AG04449 (cell line): Measurements from ENCODE around the gene PEX12.
"Not testable (repeated sequence)": the region's sequence is repeated elsewhere in the genome, so short reads cannot be mapped to it uniquely, and the experiment has no call there.

Experiments
- CTCF ChIA-PET: fragments of 350-600 bp; formaldehyde crosslinking; extraction: SDS; loops from one replicate; lab custom pipeline; 2021; ENCODE audit warnings: antibody characterized with exemption; lab: Yijun Ruan, JAX
- POLR2A ChIA-PET: fragments of 400-600, 350-600 bp; formaldehyde crosslinking; extraction: SDS; loops from one replicate; lab custom pipeline; 2020; ENCODE audit warnings: antibody characterized with exemption, inconsistent platforms; lab: Yijun Ruan, JAX
- DNase-seq: peaks from one replicate; pipeline ENCODE4 v3.0.0-alpha.2; 2010; ENCODE audit warnings: low read depth, low spot score
- H3K4me3 ChIP-seq: 2 replicates; pipeline ENCODE4 v1.5.1; 2011; ENCODE audit warnings: low read depth, mild to moderate bottlenecking, control low read depth, low read length
- TF ChIP-seq, protein P1 (sequence below): IDR thresholded peaks from one replicate; pipeline ENCODE4 v1.5.1; 2011; ENCODE audit warnings: mild to moderate bottlenecking, moderate library complexity, low read length, control low read depth, inconsistent platforms; ENCODE audit not compliant: insufficient read depth; ENCODE audit errors: missing control alignments

The PEX12 gene

DNA sequence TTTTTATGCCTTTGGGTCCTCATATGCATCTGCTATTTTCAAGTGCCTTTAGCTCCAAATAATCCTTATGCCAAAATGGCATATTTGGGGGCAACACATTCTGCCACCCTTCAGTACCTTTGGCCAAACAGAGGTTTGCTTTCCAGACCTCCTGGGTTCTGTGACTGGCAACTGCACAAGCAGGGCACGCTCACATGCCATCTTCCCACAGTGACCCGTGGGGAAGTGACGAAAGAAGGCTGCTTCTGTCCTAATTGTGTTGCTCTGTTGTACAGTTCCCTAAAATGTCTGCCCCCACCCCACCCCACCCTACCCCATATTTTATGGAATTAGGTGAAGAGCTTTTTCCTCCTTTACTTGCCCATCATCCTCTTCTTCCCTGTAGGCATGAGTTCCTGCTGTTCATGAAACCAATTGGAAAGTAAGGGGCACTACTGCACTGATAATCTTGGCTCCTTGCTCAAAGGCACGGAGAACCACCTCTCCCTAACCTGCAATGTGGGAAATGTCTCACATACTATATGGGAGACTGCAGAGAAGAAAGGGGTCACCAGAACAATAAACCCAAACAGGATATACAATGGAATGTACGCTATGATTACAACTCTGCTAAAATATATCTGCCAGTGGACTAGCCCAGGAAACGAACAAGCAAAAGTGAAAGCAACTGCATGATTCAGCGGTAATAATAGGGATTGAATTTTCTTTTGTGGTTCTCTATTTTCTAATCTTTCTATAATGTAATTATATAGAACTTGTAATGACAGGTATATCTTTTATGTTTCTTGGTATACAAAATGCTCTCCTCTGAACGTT is 37.6 kb downstream of the PEX12 start:
- TF ChIP-seq, protein P1, sequence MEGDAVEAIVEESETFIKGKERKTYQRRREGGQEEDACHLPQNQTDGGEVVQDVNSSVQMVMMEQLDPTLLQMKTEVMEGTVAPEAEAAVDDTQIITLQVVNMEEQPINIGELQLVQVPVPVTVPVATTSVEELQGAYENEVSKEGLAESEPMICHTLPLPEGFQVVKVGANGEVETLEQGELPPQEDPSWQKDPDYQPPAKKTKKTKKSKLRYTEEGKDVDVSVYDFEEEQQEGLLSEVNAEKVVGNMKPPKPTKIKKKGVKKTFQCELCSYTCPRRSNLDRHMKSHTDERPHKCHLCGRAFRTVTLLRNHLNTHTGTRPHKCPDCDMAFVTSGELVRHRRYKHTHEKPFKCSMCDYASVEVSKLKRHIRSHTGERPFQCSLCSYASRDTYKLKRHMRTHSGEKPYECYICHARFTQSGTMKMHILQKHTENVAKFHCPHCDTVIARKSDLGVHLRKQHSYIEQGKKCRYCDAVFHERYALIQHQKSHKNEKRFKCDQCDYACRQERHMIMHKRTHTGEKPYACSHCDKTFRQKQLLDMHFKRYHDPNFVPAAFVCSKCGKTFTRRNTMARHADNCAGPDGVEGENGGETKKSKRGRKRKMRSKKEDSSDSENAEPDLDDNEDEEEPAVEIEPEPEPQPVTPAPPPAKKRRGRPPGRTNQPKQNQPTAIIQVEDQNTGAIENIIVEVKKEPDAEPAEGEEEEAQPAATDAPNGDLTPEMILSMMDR = no peak
- no peak overlapping the region; the same call in 1 of the 2 replicates for H3K4me3 ChIP-seq
- ChIA-PET CTCF (interaction anchor here (0.6 to 15.0 kb wide), 8 partner anchors 9 to 374 kb away, joined by 3 to 455 read pairs (median 4); no protein-coding TSS in a partner anchor), POLR2A (no interaction called here)
- DNase-seq = no peak

DNA sequence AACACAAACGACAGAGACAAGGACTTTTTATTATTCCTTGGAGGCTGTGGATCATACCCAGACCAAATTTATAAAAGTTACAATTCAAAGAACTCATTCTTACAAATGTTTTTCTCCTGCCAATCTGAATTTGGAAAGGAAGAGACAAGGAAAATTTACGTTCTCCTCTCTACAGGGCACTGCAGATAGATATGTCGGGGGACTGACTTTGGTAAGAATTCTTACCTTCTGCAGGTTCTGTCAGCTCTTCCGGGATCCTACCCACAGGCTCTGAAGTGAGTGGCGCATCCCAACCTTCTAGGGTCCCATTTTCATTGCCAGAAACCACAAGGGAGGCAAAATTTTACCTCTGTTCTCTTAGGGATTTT is 38.7 kb downstream of the PEX12 start:
- no peak overlapping the region for H3K4me3 ChIP-seq
- ChIA-PET CTCF (interaction anchor here (0.6 to 15.0 kb wide), 24 partner anchors 8 to 1086 kb away, joined by 3 to 455 read pairs (median 4); no protein-coding TSS in a partner anchor), POLR2A (no interaction called here)
- TF ChIP-seq, protein P1 = no peak
- DNase-seq = no peak

DNA sequence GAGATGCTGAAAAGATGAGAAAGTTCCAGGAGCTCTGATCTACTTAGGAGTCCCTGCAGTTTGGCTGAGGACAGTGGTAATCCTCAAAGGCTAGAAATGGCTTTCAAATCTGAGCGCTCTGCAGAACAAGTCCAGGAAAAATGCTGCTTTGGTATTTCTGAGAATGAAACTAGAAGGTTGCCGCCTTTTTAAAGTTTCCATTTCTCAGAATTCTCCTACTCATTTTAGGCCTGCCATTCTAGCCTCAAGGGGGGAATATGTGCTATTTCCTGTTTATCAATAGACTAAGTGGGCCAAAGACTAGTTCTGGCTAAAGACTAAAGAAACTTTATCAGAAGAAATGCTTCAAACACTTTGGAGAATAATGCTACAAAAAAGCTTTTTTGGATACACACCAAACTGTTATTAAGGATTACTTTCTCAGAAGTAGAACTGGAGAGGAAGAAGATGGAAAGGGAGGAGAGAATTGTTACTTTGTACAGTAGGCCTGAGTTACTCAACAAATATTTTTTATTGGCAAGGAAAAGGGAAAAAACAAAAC is 40.7 kb downstream of the PEX12 start, which contains the start of gene SLFN12L:
Gene SLFN12L (minus strand): TSS at position 78 of the 541 bp plus-strand sequence. CDS start 15,314 bp downstream, outside the sequence.
- ChIA-PET POLR2A (no interaction called here), CTCF (interaction anchor here (0.8 to 15.0 kb wide), 18 partner anchors 10 to 417 kb away, joined by 3 to 455 read pairs (median 4); partner anchors contain the start of genes RAD51D, SLFN11 and UNC45B)
- no peak for DNase-seq
- no peak within 1 kb of the TSS for H3K4me3 ChIP-seq
- TF ChIP-seq, protein P1 = no peak

DNA sequence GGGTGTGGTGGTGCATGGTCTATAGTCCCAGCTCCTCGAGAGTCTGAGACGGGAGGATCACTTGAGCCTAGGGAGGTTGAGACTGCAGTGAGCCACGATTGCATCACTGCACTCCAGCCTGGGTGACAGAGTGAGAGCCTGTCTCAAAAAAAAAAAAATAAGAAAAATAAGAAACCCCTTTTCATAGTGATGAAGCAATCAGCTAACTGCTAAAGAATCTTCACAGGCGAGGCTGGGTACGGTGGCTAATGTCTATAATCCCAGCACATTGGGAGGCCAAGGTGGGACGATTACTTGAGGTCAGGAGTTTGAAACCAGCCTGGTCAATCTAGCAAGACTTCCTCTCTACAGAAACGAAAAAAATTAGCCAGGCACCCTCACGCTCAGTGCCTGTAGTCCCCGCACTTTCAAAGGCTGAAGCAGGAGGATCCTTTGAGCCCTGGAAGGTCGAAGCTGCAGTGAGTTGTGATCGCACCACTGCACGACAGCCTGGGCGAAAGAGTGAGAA is 41.7 kb downstream of the PEX12 start:
- CTCF ChIA-PET = interaction anchor here (0.6 to 15.0 kb wide), 6 partner anchors 18 to 370 kb away, joined by 3 to 455 read pairs (median 6); no protein-coding TSS in a partner anchor
- DNase-seq = no peak
- POLR2A ChIA-PET = no interaction called here
- H3K4me3 ChIP-seq = no peak overlapping the region
- TF ChIP-seq, protein P1 = no peak

DNA sequence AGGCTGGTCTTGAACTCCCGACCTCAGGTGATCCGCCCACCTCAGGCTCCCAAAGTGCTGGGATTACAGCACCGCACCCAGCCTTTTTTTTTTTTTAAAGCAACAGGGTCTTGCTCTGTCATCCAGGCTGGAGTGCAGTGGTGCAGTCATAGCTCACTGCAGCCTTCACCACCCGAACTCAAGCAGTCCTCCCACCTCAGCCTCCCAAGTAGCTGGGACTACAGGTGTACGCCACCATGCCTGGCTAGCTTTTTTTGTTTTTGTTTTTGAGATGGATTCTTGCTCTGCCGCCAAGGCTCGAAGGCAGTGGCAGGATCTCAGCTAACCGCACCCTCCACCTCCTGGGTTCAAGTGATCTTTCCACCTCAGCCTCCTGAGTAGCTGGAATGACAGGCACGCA is 43.0 kb downstream of the PEX12 start:
- CTCF ChIA-PET = interaction anchor here (0.8 to 15.0 kb wide), 5 partner anchors 207 to 365 kb away, joined by 3 to 455 read pairs (median 13); no protein-coding TSS in a partner anchor
- DNase-seq, POLR2A ChIA-PET, H3K4me3 ChIP-seq: not testable (repeated sequence)

DNA sequence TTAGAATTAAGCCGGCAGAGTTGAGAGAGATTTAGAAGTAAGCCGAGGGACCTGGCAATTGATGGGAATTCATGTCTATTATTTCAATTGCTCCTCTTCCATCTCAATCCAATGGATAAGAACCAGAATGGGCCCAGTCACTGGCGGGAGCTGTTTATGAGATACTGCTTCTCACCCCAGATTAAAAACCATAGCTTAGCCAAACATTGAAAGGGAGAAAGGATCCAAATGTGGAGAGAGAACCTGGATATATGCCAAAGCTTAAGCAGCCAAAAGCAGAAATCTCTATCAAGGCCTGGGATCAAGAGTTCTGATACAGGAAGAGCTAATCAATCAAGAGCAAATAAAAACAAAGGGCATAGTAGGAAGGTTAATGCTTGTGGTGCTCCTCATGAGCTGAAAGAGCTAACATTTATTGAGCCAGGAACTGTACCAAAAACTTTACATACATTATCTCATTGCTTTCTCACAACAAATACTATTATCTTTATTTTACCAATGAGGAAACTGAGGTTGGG is 43.7 kb downstream of the PEX12 start:
- DNase-seq = no peak
- TF ChIP-seq, protein P1 = no peak
- ChIA-PET CTCF (interaction anchor here (0.8 to 15.0 kb wide), 15 partner anchors 8 to 408 kb away, joined by 3 to 455 read pairs (median 6); no protein-coding TSS in a partner anchor), POLR2A (no interaction called here)
- H3K4me3 ChIP-seq = no peak overlapping the region
